ENCODE results near the gene IL3. TPM values are rescaled to one million over a fixed set of nuclear protein-coding genes. Genes with fewer than 3 reads are reported as not detected.

Gene IL3, protein sequence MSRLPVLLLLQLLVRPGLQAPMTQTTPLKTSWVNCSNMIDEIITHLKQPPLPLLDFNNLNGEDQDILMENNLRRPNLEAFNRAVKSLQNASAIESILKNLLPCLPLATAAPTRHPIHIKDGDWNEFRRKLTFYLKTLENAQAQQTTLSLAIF
- 1 to 10 TPM; 6.2 to 8.9 TPM for total RNA-seq

DNA sequence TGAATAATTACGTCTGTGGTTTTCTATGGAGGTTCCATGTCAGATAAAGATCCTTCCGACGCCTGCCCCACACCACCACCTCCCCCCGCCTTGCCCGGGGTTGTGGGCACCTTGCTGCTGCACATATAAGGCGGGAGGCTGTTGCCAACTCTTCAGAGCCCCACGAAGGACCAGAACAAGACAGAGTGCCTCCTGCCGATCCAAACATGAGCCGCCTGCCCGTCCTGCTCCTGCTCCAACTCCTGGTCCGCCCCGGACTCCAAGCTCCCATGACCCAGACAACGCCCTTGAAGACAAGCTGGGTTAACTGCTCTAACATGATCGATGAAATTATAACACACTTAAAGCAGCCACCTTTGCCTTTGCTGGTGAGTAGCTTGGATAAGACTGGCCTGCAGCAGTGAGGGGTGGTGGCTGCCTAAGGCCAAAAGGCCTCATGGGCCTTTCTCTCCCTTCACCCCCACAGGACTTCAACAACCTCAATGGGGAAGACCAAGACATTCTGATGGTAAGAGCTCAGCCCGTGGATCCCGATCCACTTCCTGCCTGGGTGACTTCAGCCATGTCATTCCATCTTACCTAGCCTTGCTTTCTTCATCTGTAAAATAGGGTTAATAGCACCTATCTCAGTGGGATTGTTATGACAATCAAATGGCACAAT, at the start of gene IL3:
TSS of gene IL3 (plus strand) at position 155 of the 661 bp plus-strand sequence. CDS start at position 207, 52 bp downstream.
- no peaks in the 10 kb centered on the region for H3K36me3 Mint-ChIP-seq (ENCODE audit: insufficient read depth in 2 of 2)
- no peak for ATAC-seq (replicated peaks in 1 of 2)
- no peak within 1 kb of the TSS for H3K27ac Mint-ChIP-seq
- no peaks in the 10 kb centered on the region for H3K9me3 Mint-ChIP-seq
- H3K4me1 Mint-ChIP-seq (ENCODE audit: low read depth), result peaks cover 70% of the 10 kb centered on the region
- H3K27me3 Mint-ChIP-seq (ENCODE audit: low read depth), result peaks cover 9% of the 10 kb centered on the region
- DNase-seq, result no peak
- H3K4me3 Mint-ChIP-seq, result no peak within 1 kb of the TSS

DNA sequence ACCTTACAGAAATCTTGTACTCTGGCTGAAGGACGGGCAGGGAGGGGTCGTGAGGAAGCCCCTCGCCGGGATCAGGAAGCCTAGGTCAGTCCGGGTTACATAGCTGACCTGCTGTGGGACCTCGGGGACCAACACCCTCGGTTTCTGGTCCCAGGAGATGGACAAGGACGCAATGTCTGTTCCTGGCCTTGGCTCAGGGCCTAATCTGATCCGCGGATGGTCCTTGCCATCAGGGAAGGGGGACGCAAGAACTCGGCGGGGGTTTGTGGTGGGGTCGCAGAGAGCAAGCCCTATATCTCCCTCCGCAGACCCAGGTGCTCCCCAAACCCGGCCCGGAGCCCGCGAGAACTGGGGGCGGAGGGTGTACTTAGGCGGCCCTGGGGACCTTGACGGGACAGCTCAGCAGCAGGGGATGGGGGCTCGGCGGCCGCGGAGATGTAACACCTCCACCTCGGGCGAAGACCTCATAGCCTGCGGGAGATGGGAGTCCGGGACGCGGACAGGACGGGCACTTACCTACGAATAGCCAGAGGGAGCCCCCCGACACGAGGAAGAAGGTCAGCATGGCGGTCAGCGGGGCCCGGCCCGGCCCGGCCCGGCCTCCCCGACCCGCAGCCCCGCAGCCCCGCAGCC, 49.4 kb upstream of the IL3 start:
- no peaks in the 10 kb centered on the region for H3K36me3 Mint-ChIP-seq (ENCODE audit: insufficient read depth in 2 of 2)
- H3K4me1 Mint-ChIP-seq (ENCODE audit: low read depth), result peaks cover 27% of the 10 kb centered on the region
- H3K9me3 Mint-ChIP-seq, result no peaks in the 10 kb centered on the region
- ATAC-seq (replicated peaks in 1 of 2) (peak; percentile 6 to 11), DNase-seq (peak in 1 of 2 donors; percentile 17)
- H3K27me3 Mint-ChIP-seq (ENCODE audit: low read depth), result peaks cover 61% of the 10 kb centered on the region
- no peak overlapping the region for H3K27ac Mint-ChIP-seq
- peak overlapping the region; percentile 80 to 82 for H3K4me3 Mint-ChIP-seq

DNA sequence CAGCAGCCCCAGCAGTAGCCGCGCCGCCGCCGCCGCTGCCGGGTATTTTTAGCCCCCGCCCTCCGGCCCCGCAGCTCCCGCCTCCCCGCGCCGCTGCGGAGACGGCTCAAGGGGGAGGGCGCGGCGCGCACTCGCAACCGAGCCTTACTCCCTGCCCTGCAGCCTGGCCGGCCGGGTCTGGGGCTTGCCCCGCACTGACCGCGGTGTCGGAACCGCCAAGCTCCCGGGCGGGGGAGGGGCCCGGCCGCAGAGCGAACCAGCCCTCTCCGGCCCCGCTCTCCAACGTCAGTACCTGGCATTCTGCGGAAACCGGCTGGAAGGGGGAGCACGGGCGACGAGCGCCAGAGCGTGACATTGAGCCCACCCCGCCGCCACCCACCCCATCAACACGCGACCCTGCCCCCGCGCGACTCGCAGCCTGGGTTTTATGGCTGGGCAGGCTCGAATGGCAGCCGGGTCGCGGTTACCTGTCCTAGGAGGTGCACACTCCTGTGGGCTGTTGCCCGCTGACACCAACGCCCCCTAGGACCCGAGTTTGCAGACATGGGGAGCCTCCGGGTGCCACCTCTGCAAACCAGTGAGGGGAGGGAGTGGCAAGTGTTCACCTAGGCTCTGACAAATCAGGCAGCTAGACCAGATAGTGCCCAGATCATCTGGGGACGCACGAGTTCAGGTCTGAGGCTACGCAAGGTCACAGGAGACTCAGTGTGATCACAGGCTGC, 48.7 kb upstream of the IL3 start, which contains the start of gene ACSL6:
TSS of gene ACSL6 (minus strand) at position 37 of the 722 bp plus-strand sequence. CDS start 105 bp downstream, outside the sequence.
- ATAC-seq (replicated peaks in 1 of 2) (peak; percentile 71 to 73), DNase-seq (peak; percentile 57 to 61)
- Mint-ChIP-seq H3K4me3 (peak within 1 kb of the TSS; percentile 80 to 82), H3K27ac (no peak within 1 kb of the TSS), H3K4me1 (ENCODE audit: low read depth) (peaks cover 34% of the 10 kb centered on the region), H3K36me3 (ENCODE audit: insufficient read depth in 2 of 2) (no peaks in the 10 kb centered on the region), H3K9me3 (no peaks in the 10 kb centered on the region), H3K27me3 (ENCODE audit: low read depth) (peaks cover 68% of the 10 kb centered on the region)

DNA sequence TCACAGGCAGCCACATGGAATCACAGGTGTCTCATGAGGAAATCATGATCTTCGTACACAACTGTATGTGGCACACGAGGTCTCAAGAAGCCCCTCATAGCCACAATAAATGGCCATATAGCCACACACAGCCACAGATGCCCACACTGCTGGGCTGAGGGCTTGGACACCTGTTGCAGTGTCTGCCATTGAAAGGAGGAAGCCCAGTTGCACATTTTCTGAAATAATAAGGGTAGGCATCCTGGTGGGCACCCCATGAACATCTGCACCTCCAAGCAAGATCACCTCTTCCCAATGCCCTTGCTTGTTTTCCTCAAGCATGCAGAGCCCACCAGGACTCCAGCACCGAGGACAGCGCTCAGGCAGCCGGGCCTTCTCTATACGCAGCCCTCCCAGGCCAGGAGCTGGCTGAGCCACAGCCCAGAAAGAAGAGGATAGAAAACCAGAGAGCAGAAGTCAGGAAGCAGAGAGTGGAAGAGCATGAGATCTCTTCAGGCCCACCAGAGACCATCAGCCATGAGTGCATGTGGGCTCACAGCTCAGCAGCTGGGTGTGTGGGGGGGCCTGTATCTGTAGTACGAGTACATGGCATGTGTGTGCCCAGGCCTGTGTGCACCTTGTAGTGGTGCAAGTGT, 48.0 kb upstream of the IL3 start:
- H3K27me3 Mint-ChIP-seq (ENCODE audit: low read depth), result peaks cover 75% of the 10 kb centered on the region
- H3K4me1 Mint-ChIP-seq (ENCODE audit: low read depth), result peaks cover 34% of the 10 kb centered on the region
- no peak for DNase-seq
- peak overlapping the region; percentile 38 to 52 for H3K4me3 Mint-ChIP-seq
- no peaks in the 10 kb centered on the region for H3K36me3 Mint-ChIP-seq (ENCODE audit: insufficient read depth in 2 of 2)
- no peak overlapping the region for H3K27ac Mint-ChIP-seq
- ATAC-seq (replicated peaks in 1 of 2), result no peak
- no peaks in the 10 kb centered on the region for H3K9me3 Mint-ChIP-seq

DNA sequence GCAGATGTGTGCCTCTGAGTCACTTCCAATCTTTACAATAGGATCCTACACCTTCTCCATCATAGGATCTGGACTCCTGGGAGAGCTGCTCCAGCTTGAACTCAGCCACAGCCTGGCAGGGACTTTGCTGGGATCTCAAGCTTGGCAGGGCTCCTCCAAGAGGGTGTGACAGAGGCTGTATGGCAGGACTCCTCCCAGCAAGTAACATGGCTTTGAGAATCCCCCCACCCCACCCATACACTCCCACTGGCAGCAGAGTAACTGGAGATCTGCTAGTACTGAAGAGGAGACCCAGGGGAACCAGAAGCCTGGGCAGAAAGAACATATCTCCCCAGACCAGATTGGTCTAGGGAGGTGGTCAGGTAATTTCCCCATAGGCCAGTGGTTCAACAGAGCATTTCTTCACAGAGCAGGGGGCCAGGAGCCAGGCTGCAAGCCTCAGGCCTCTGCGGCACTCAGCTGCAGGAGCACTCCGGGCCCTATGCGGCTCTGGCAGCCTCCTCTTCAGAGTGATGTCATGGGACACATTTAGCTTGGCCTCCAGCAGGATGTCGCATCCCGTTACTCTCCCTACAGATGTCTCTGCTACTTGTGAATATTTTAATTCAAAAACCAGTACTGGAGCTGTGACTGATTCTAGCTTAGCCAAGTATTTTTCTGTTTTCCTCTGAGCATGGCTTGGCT, 47.3 kb upstream of the IL3 start:
- ATAC-seq (replicated peaks in 1 of 2) (no peak), DNase-seq (no peak)
- no peaks in the 10 kb centered on the region for H3K9me3 Mint-ChIP-seq
- H3K36me3 Mint-ChIP-seq (ENCODE audit: insufficient read depth in 2 of 2), result no peaks in the 10 kb centered on the region
- H3K4me3 Mint-ChIP-seq, result no peak overlapping the region
- peaks cover 37% of the 10 kb centered on the region for H3K4me1 Mint-ChIP-seq (ENCODE audit: low read depth)
- H3K27me3 Mint-ChIP-seq (ENCODE audit: low read depth), result peaks cover 81% of the 10 kb centered on the region
- H3K27ac Mint-ChIP-seq, result no peak overlapping the region

DNA sequence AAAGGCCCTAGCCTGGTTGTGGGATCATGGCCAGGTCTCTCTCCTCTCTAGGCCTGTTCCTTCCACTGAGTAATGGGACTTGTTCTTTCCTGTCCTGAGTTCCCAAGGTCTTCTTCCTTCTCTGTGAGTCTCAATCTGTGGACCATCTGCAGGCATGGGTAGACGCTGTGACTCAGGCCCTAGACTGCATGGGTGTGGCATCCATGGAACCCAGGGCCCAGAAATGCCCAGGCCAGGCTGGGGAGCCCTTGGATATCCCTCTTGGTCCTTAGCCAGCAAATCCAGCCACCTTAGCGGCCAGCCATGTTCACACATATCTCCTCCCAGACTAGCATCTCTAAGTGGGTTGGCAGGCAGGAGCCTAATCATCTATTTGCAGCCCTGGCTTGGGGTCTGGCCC, 46.7 kb upstream of the IL3 start:
- Mint-ChIP-seq H3K4me1 (ENCODE audit: low read depth) (peaks cover 40% of the 10 kb centered on the region), H3K4me3 (no peak overlapping the region), H3K9me3 (no peaks in the 10 kb centered on the region), H3K36me3 (ENCODE audit: insufficient read depth in 2 of 2) (no peaks in the 10 kb centered on the region), H3K27ac (no peak overlapping the region), H3K27me3 (ENCODE audit: low read depth) (peaks cover 77% of the 10 kb centered on the region)
- DNase-seq, result no peak
- ATAC-seq (replicated peaks in 1 of 2), result no peak

DNA sequence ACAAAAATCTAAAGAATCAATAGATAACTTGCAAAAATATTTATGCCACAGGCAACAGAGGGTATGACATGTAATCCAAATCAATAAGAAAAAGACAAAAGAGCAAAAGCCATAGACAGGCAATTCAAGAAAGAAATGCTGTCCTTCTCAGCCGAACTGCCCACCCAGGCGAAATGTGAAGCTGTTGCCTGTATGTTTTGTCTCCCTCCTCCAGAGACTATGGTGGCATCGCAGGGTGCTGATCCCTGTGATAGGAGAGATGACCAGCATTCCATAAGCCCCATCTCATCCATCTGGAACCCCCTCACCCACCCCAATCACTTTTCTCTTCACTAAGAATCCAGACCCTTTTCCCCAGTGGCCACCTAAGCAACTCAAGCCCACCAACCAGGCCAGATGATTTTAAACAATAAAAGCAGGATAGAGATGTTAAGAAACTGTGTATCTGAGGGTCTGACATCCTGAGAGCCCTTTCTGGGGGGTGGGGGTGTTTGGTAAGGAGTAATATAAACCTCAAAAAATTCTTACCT, 43.7 kb upstream of the IL3 start:
- peaks cover 50% of the 10 kb centered on the region for H3K4me1 Mint-ChIP-seq (ENCODE audit: low read depth)
- H3K4me3 Mint-ChIP-seq, result no peak overlapping the region
- H3K36me3 Mint-ChIP-seq (ENCODE audit: insufficient read depth in 2 of 2), result no peaks in the 10 kb centered on the region
- H3K9me3 Mint-ChIP-seq, result no peaks in the 10 kb centered on the region
- peaks cover 62% of the 10 kb centered on the region for H3K27me3 Mint-ChIP-seq (ENCODE audit: low read depth)
- ATAC-seq (replicated peaks in 1 of 2) (no peak), DNase-seq (no peak)
- no peak overlapping the region for H3K27ac Mint-ChIP-seq

DNA sequence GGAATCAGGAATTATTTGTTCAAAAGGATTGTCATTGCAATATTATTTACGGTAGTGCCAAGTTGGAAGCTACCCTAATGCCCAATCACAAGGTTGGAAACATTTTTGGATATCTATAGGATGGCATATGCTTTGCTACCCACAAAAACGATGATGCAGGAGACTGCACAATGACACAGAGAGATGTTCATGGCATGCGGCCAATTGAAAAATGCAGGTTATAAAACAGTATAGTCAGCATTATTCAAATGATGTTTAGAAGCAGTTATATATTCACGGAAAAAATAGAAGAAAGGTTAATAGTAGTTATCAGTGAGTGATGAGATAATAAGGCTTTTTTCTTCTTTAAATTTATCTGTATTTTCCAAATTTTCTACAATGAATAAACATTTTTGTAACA, 43.1 kb upstream of the IL3 start:
- no peaks in the 10 kb centered on the region for H3K9me3 Mint-ChIP-seq
- ATAC-seq (replicated peaks in 1 of 2), result no peak

DNA sequence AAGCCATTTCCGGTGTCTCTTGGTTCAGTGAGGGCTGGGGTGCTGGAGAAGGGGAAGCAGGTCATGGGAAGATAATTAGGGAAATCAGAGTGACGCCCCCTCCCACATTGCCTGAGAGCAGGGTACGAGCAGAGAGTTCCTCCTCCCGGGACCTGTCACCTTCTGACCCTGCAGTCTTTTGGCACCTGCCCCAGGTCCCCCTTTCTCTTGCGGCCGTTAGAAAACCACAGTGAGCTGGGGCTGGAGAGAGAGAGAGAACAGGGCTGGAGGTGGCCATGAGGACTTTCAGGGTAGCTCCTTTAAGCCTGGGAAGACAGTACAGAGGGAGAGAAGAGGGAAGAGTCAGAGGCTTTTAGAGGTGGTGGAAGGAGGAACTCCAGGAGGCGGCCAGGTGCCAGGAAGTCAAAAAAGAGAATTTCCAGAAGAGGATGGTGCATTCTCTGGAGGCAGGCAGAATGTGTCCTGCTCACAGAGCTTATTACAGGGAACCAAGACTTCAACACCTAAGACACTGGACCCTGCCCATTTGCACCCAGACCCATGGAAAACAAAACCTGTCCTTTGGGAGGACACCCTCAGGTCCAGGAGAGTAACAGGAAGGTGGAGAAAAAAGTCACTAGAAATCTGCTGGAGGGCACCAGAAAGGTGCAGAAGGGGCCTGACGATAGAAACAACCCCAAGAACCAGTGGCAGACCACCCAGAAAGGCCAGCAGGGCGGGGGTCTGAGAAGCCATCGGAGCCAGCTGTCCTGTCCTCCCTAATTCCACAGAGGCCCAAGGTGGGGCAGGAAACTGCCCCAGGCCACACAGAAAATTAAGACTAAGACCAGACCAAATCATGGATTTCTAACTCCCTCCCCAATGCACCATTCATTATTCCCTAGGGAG, 42.5 kb upstream of the IL3 start:
- ATAC-seq (replicated peaks in 1 of 2) (no peak), DNase-seq (no peak)
- Mint-ChIP-seq H3K27ac (peak overlapping the region; percentile 51), H3K36me3 (ENCODE audit: insufficient read depth in 2 of 2) (no peaks in the 10 kb centered on the region), H3K4me3 (peak overlapping the region in 1 of 2 donors; percentile 43), H3K9me3 (no peaks in the 10 kb centered on the region), H3K4me1 (ENCODE audit: low read depth) (peaks cover 50% of the 10 kb centered on the region), H3K27me3 (ENCODE audit: low read depth) (peaks cover 60% of the 10 kb centered on the region)

More for the DNA sequence above, 43.1 kb upstream of the IL3 start:
- Mint-ChIP-seq H3K36me3 (ENCODE audit: insufficient read depth in 2 of 2) (no peaks in the 10 kb centered on the region), H3K27me3 (ENCODE audit: low read depth) (peaks cover 59% of the 10 kb centered on the region), H3K4me3 (no peak overlapping the region), H3K4me1 (ENCODE audit: low read depth) (peaks cover 50% of the 10 kb centered on the region), H3K27ac (no peak overlapping the region)
- no peak for DNase-seq

DNA sequence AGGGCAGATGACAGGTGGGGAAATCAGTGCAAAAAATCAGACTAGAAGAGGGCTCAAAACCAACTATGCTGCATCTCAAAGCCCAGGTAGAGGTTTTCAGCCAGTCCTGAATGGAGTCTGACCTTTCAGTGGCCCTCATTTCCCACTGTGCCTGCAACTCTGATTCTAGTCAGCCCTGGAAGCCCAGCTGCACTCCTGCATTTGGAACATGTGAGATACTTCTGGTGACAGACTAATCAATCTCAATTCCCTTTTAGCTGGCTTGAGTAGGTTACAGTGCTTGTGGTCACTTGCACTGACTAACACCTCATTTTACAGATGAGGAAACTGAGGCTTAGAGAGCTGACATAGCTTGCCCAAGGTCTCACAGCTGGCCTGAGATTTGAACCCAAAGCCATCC, 41.1 kb upstream of the IL3 start:
- H3K4me1 Mint-ChIP-seq (ENCODE audit: low read depth), result peaks cover 50% of the 10 kb centered on the region

DNA sequence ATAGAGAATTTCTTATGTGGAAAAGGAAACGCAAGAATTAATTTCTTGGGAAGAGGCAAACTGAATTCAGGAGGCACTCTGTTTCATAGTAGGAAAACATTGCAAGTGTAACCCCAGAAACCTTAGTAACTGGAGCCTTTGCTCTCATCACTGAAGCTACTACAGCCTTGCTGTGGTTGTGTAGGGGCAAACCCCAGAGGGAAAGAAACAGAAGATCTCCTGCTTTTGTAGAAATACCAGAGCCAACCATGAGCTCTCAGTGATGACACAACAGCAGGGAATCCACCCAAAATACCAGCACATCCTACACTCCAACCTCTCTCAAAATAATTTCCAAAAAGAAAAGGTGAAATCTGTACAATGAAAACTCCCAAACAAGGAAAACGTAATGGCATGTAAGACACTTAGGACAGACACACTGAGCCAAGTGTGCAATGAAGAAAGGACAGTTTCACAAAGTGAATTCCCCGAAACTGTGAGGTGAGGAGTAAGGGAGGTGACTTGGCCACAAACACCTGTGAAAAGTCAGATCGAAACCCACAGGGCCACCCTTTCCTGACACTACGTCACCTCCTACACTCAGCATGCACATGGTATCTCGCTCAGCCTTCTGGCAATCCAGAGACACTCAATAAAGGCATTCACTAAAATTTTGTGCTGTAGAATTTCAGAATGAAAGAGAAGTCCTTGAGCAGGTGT, 40.4 kb upstream of the IL3 start:
- ATAC-seq (replicated peaks in 1 of 2) (peak; percentile 94 to 95), DNase-seq (peak; percentile 83 to 89)
- peaks cover 50% of the 10 kb centered on the region for H3K4me1 Mint-ChIP-seq (ENCODE audit: low read depth)
- no peaks in the 10 kb centered on the region for H3K9me3 Mint-ChIP-seq
- no peaks in the 10 kb centered on the region for H3K36me3 Mint-ChIP-seq (ENCODE audit: insufficient read depth in 2 of 2)
- H3K4me3 Mint-ChIP-seq, result peak overlapping the region; percentile 59 to 74
- H3K27ac Mint-ChIP-seq, result peak overlapping the region; percentile 90
- peaks cover 49% of the 10 kb centered on the region for H3K27me3 Mint-ChIP-seq (ENCODE audit: low read depth)

More for the DNA sequence above, 41.1 kb upstream of the IL3 start:
- H3K27me3 Mint-ChIP-seq (ENCODE audit: low read depth), result peaks cover 55% of the 10 kb centered on the region
- DNase-seq (no peak), ATAC-seq (replicated peaks in 1 of 2) (no peak)
- no peaks in the 10 kb centered on the region for H3K36me3 Mint-ChIP-seq (ENCODE audit: insufficient read depth in 2 of 2)
- H3K4me3 Mint-ChIP-seq, result peak overlapping the region; percentile 9 to 31
- H3K9me3 Mint-ChIP-seq, result no peaks in the 10 kb centered on the region
- no peak overlapping the region for H3K27ac Mint-ChIP-seq

All from activated T-cell treated with anti-CD3 and anti-CD28 coated beads, Interleukin-2, amount 50 U/mL, for 72 hours (primary cell).